A673 (cell line): Measurements from ENCODE around the gene SPO11. TPM values are rescaled to one million over a fixed set of nuclear protein-coding genes. Genes with fewer than 3 reads are reported as not detected.

ENCODE experiments used
- BruUV-seq: library from RNA; stranded (reverse); fragments of 400-500 nt; replicated peaks from 2 replicates; lab custom pipeline; 2021; lab: Mats Ljungman, UMichigan
- CTCF ChIA-PET: fragments of 300-600 bp; sonication (Branson Sonifier 250); formaldehyde crosslinking; loops from one replicate; lab custom pipeline; 2022; ENCODE audit warnings: antibody characterized with exemption; lab: Charles Lee
- POLR2A ChIA-PET: fragments of 300-600 bp; sonication (Branson Sonifier 250); formaldehyde crosslinking; loops from one replicate; lab custom pipeline; 2022; ENCODE audit warnings: antibody characterized with exemption; ENCODE audit not compliant: low non-redundant PET; lab: Charles Lee
- DNase-seq: peaks from one replicate; pipeline ENCODE4 v3.0.0-alpha.2; 2015; ENCODE audit warnings: low spot score
- H3K27ac ChIP-seq: fragments of 200-600 bp; sonication (generic); 2 replicates; pipeline ENCODE4 v1.5.1; 2016; ENCODE audit warnings: mixed run types, low read depth, mild to moderate bottlenecking, mixed read lengths, antibody characterized with exemption, low read length; ENCODE audit not compliant: poor library complexity, severe bottlenecking
- H3K27me3 ChIP-seq: fragments of 200-600 bp; sonication (generic); replicated peaks from 2 replicates; pipeline ENCODE4 v1.6.1; 2017; ENCODE audit warnings: mixed run types, low read depth, mild to moderate bottlenecking, mixed read lengths, antibody characterized with exemption, low read length; ENCODE audit not compliant: insufficient read depth, poor library complexity
- H3K36me3 ChIP-seq: fragments of 200-600 bp; sonication (generic); 2 replicates; pipeline ENCODE4 v1.6.1; 2016; ENCODE audit warnings: mixed run types, mild to moderate bottlenecking, mixed read lengths, antibody characterized with exemption, low read length; ENCODE audit not compliant: insufficient read depth, poor library complexity, severe bottlenecking
- H3K4me1 ChIP-seq: fragments of 200-600 bp; sonication (generic); 2 replicates; pipeline ENCODE4 v1.6.1; 2017; ENCODE audit warnings: mixed run types, mild to moderate bottlenecking, mixed read lengths, antibody characterized with exemption, low read length; ENCODE audit not compliant: insufficient read depth, poor library complexity, severe bottlenecking
- H3K4me3 ChIP-seq: fragments of 200-600 bp; sonication (generic); 2 replicates; pipeline ENCODE4 v1.5.1; 2016; ENCODE audit warnings: low read depth, mixed run types, mild to moderate bottlenecking, mixed read lengths, low read length; ENCODE audit not compliant: poor library complexity, severe bottlenecking
- H3K9me3 ChIP-seq: fragments of 200-600 bp; sonication (generic); 2 replicates; pipeline ENCODE4 v1.6.1; 2016; ENCODE audit warnings: mixed run types, low read depth, mild to moderate bottlenecking, mixed read lengths, antibody characterized with exemption, low read length; ENCODE audit not compliant: poor library complexity, severe bottlenecking
- EZH2 ChIP-seq: fragments of 200-600 bp; sonication (generic); IDR thresholded peaks from 2 replicates; pipeline ENCODE4 v1.6.1; 2017; ENCODE audit warnings: borderline replicate concordance, low read depth, mild to moderate bottlenecking, mixed read lengths, antibody characterized with exemption, low read length; ENCODE audit not compliant: poor library complexity, severe bottlenecking
- intact Hi-C: fragments of 100-400 bp; cut with micrococcal nuclease; formaldehyde crosslinking; loops from one replicate; pipeline ENCODE4 v1.10.0; 2022; ENCODE audit not compliant: unreplicated experiment
- total RNA-seq: library from RNA; stranded (reverse); gene quantifications from 2 replicates; pipeline ENCODE4 v1.2.3, GENCODE V29; 2021
- TF ChIP-seq, protein P1 (sequence below): fragments of 300-800, 200-600 bp; sonication (generic); conservative IDR thresholded peaks from 2 replicates; pipeline ENCODE4 v1.5.1; 2017; ENCODE audit warnings: low read depth, mild to moderate bottlenecking, antibody characterized with exemption, low read length, moderate library complexity, mixed read lengths

Gene SPO11
- total RNA-seq, 1 experiment from 2014 or later = not detected

DNA sequence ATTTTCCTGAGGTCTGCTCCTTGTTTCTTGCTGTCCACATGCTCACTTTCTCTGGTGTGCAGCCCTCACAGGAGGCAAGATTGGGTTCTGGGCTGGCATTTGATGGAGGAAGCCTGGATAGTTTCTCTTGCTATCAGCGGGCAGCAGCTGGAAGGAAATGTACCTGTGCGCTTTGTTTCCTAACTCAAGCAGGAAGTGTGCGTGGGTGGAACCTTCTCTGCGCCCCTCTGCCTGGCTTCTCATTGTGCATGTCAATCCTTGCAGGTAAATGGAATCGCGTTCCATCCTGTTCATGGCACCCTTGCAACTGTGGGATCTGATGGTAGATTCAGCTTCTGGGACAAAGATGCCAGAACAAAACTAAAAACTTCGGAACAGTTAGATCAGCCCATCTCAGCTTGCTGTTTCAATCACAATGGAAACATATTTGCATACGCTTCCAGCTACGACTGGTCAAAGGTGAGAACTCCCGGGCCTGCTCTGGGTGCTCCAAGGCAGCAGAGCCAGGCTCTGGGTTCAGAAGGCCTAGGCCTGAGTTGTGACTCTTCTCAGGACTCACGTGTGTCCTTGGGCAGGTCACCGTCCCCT lies 44.8 kb downstream of the SPO11 start:
- CTCF ChIA-PET = no interaction called here
- POLR2A ChIA-PET = no interaction called here
- Histone ChIP-seq H3K4me3 (no peak overlapping the region), H3K36me3 (peaks cover 79% of the 10 kb centered on the region), H3K27me3 (no peaks in the 10 kb centered on the region), H3K4me1 (no peaks in the 10 kb centered on the region), H3K27ac (no peak overlapping the region), H3K9me3 (no peaks in the 10 kb centered on the region)
- DNase-seq = no peak
- intact Hi-C loops = no loop called here
- no TSS peak for BruUV-seq
- TF ChIP-seq EZH2 = no peak
- TF ChIP-seq, protein P1, sequence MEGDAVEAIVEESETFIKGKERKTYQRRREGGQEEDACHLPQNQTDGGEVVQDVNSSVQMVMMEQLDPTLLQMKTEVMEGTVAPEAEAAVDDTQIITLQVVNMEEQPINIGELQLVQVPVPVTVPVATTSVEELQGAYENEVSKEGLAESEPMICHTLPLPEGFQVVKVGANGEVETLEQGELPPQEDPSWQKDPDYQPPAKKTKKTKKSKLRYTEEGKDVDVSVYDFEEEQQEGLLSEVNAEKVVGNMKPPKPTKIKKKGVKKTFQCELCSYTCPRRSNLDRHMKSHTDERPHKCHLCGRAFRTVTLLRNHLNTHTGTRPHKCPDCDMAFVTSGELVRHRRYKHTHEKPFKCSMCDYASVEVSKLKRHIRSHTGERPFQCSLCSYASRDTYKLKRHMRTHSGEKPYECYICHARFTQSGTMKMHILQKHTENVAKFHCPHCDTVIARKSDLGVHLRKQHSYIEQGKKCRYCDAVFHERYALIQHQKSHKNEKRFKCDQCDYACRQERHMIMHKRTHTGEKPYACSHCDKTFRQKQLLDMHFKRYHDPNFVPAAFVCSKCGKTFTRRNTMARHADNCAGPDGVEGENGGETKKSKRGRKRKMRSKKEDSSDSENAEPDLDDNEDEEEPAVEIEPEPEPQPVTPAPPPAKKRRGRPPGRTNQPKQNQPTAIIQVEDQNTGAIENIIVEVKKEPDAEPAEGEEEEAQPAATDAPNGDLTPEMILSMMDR = no peak

DNA sequence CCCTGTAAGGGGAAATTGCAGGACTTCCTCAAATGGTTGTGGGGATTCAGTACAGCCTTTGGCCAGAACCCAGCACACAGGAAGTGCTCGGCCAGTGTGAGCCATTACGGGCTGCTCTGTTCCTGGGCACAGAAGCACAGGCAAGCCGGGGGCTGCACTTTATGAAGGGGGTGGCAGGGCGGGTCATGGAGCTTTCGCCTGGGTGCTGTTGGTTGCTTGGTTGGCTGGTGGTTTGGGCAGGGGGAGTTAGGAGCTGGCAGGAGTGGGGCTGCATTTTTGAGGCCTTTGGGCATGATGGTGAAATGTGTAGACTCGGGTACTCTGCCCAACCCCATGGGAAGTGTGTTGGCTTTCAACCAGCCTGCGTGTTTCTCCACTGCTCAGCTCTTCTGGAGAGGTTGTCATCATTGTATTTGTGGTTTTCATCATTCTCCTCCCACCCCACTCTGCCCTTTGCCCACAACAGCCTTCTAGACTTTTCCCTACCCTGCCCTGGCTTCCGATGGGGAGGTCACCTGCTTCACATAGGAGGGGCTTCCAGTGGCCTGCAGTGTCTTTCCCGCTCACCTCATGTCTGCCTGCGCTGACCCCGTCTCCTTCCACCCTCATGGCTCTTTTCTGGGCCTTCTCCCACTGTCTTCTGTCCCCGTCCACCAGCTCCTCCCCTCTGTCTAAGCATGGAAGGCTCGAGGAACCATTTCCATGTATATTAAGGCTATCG lies 45.5 kb downstream of the SPO11 start:
- Histone ChIP-seq H3K4me1 (no peaks in the 10 kb centered on the region), H3K4me3 (no peak overlapping the region), H3K27me3 (no peaks in the 10 kb centered on the region), H3K27ac (no peak overlapping the region), H3K9me3 (no peaks in the 10 kb centered on the region), H3K36me3 (peaks cover 72% of the 10 kb centered on the region)
- ChIA-PET POLR2A (no interaction called here), CTCF (no interaction called here)
- intact Hi-C loops = no loop called here
- TF ChIP-seq, protein P1 = no peak
- TF ChIP-seq EZH2 = no peak
- DNase-seq = no peak
- BruUV-seq = no TSS peak

GRCh38 chr20:57375652-57376230 lies 46.1 kb downstream of the SPO11 start:
- no peaks in the 10 kb centered on the region for H3K4me1 ChIP-seq
- H3K9me3 ChIP-seq = no peaks in the 10 kb centered on the region
- DNase-seq = no peak
- H3K27me3 ChIP-seq = no peaks in the 10 kb centered on the region
- BruUV-seq = no TSS peak
- H3K4me3 ChIP-seq = no peak overlapping the region
- intact Hi-C loops = no loop called here
- H3K36me3 ChIP-seq = peaks cover 66% of the 10 kb centered on the region
- no peak overlapping the region for H3K27ac ChIP-seq
- CTCF ChIA-PET = no interaction called here
- POLR2A ChIA-PET = no interaction called here
- TF ChIP-seq, protein P1 = no peak
- TF ChIP-seq EZH2 = no peak
